GM21515 (cell line): Measurements from ENCODE around the gene OPRM1.

ENCODE experiments used
- ATAC-seq: cut with Tn5 transposase; IDR thresholded peaks from one replicate; pipeline ENCODE4 v1.9.1; 2021; ENCODE audit not compliant: unreplicated experiment

The OPRM1 gene

GRCh38 chr6:154080461-154081189, 41.6 kb downstream of the OPRM1 start:
- ATAC-seq: no peak

- no peak for ATAC-seq
These were observed 47.5 kb downstream of the OPRM1 start for GRCh38 chr6:154086510-154086909.

GRCh38 chr6:154092326-154092962, 53.4 kb downstream of the OPRM1 start:
- ATAC-seq: no peak

GRCh38 chr6:154093231-154094044, 54.4 kb downstream of the OPRM1 start:
- no peak for ATAC-seq

GRCh38 chr6:154095571-154095970, 56.5 kb downstream of the OPRM1 start:
- ATAC-seq: no peak

- no peak for ATAC-seq
These were observed 57.3 kb downstream of the OPRM1 start for GRCh38 chr6:154096316-154096715.

- no peak for ATAC-seq
These were observed 57.8 kb downstream of the OPRM1 start for GRCh38 chr6:154096834-154097233.

GRCh38 chr6:154099211-154099610, 60.2 kb downstream of the OPRM1 start:
- no peak for ATAC-seq

GRCh38 chr6:154106251-154106650, 67.2 kb downstream of the OPRM1 start:
- ATAC-seq: no peak

GRCh38 chr6:154111025-154111424, 72.0 kb downstream of the OPRM1 start:
- ATAC-seq: no peak

- ATAC-seq: no peak
These were observed 73.3 kb downstream of the OPRM1 start for GRCh38 chr6:154112181-154112809.

- no peak for ATAC-seq
These were observed 74.4 kb downstream of the OPRM1 start for GRCh38 chr6:154113392-154113791.

GRCh38 chr6:154117485-154117884, 78.4 kb downstream of the OPRM1 start:
- ATAC-seq: no peak

GRCh38 chr6:154122195-154122925, 83.3 kb downstream of the OPRM1 start:
- ATAC-seq: no peak

GRCh38 chr6:154123155-154123956, 84.3 kb downstream of the OPRM1 start:
- ATAC-seq: no peak

- ATAC-seq: no peak
These were observed 86.4 kb downstream of the OPRM1 start for GRCh38 chr6:154125421-154125820.

- ATAC-seq: no peak
These were observed 88.6 kb downstream of the OPRM1 start for GRCh38 chr6:154127657-154128056.

- no peak for ATAC-seq
These were observed 95.6 kb downstream of the OPRM1 start for GRCh38 chr6:154134471-154135147.

GRCh38 chr6:154138793-154139192, 99.8 kb downstream of the OPRM1 start:
- ATAC-seq: no peak
